NB4 (cell line): ENCODE data around the gene ZFPM1.
A peak's percentile ranks its signal among the peaks of the same experiment; 100 is the strongest.

Experiments
- DNase-seq: peaks from one replicate; pipeline ENCODE4 v3.0.0; 2010; ENCODE audit warnings: low read depth
- H3K4me3 ChIP-seq: one replicate; pipeline ENCODE4 v1.5.1; 2011; ENCODE audit warnings: mild to moderate bottlenecking, low read depth, low read length, moderate library complexity
- MYC ChIP-seq: IDR thresholded peaks from 2 replicates; pipeline ENCODE4 v1.6.1; 2011; ENCODE audit warnings: low read depth, low read length
- POLR2A ChIP-seq: IDR thresholded peaks from 2 replicates; pipeline ENCODE4 v1.6.1; 2011; ENCODE audit warnings: mild to moderate bottlenecking; ENCODE audit not compliant: insufficient read length; ENCODE audit errors: extremely low read depth
- TF ChIP-seq, protein P1 (sequence below): IDR thresholded peaks from 2 replicates; pipeline ENCODE4 v1.6.1; 2011; ENCODE audit warnings: low read depth, low read length
- TF ChIP-seq, protein P2 (sequence below): IDR thresholded peaks from one replicate; pipeline ENCODE4 v1.5.1; 2012; ENCODE audit warnings: low read depth, low read length

Gene ZFPM1

DNA sequence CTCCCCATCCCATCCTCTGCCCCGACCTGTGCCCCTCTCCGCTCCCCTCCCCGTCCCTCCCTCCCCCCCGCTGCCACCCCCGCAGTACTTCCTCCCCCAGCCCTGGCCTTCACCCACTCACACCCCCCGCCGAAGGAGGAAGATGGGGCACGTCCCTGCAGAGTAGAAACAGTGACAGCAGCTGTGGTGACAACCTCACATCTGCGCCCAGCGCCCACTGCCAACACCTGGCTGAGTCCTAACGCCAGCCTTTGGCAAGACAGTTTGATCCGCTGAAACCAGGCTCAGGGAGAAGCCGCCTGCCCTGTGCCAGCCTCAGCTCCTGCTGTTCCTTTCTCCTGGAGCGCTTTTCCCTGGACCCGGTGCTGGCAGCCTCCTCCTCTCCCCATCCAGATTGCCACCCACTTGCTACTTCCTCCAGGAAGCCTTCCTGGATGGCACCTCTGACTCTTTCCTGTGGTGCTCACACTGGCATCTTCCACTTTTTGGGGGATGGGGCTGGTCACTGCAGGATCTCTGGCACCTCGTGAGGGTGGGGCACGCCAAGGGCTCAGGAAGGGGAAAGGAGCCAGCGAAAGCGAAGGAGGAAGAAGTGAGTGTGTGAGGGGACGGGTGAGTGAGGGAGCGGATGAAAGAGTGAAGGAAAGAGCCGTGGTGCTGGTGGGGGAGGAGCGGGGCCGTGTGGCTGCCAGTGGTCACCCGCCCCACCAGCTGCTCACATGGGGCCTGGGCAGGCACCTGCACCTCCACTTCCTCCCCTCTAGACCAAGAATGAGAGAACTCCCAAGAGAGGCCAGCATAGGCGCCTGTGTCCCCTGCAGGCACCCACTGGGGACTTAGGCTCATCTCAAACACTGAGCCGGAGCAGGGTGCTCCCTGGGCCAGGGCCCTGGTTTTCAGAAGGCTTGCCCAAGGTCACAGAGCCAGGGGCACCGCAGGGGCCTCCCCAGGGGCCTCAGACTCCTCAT, 27.0 kb downstream of the ZFPM1 start:
- TF ChIP-seq POLR2A (no peak), MYC (no peak)
- TF ChIP-seq, protein P1, sequence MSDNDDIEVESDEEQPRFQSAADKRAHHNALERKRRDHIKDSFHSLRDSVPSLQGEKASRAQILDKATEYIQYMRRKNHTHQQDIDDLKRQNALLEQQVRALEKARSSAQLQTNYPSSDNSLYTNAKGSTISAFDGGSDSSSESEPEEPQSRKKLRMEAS: no peak
- TF ChIP-seq, protein P2, sequence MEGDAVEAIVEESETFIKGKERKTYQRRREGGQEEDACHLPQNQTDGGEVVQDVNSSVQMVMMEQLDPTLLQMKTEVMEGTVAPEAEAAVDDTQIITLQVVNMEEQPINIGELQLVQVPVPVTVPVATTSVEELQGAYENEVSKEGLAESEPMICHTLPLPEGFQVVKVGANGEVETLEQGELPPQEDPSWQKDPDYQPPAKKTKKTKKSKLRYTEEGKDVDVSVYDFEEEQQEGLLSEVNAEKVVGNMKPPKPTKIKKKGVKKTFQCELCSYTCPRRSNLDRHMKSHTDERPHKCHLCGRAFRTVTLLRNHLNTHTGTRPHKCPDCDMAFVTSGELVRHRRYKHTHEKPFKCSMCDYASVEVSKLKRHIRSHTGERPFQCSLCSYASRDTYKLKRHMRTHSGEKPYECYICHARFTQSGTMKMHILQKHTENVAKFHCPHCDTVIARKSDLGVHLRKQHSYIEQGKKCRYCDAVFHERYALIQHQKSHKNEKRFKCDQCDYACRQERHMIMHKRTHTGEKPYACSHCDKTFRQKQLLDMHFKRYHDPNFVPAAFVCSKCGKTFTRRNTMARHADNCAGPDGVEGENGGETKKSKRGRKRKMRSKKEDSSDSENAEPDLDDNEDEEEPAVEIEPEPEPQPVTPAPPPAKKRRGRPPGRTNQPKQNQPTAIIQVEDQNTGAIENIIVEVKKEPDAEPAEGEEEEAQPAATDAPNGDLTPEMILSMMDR: no peak
- H3K4me3 ChIP-seq: no peak overlapping the region
- DNase-seq: peak; percentile 70

DNA sequence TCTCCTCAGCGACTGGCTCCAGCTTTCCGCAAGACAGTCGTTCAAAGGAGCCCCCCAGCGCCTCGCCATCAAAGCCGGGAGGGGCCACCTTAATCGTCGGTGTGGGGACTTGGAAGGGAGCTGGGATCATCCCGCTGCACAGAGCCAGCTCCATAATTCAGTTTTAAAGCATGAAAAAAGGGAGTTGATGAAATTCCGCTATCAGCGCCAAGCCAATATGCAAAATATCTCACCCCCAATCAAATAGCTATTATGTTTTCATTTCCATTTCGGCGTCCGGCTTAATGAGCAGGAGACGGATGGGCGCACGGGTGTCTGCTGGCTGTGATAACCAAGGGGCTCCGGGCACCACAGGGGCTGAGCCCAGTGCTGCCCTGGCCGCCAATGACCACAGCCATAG, 27.7 kb downstream of the ZFPM1 start:
- no peak overlapping the region for H3K4me3 ChIP-seq
- no peak for DNase-seq
- TF ChIP-seq POLR2A: no peak
- TF ChIP-seq, protein P2: no peak
- no peak for TF ChIP-seq MYC
- TF ChIP-seq, protein P1: no peak

DNA sequence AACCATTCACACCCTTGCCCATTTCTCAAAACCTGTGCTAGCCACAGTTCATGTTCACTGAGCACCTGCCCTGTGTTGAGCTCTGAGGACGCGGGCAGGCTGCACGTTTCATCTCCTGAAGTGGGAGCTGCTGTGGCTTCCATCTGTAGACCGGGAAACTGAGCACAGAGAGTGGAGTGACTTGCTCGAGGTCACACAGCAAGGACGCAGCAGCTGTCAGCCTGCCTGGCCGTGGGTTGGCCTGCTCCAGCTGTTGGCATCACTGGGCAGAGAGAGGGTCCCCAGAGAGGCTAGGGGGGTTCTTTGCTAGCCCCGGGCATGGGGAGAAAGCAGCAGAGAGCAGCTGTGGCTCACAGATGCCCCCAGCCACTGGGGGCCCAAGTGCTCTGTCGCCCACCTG, 28.8 kb downstream of the ZFPM1 start:
- no peak for DNase-seq
- no peak overlapping the region for H3K4me3 ChIP-seq
- TF ChIP-seq, protein P1: no peak
- TF ChIP-seq, protein P2: no peak
- TF ChIP-seq POLR2A (no peak), MYC (no peak)

DNA sequence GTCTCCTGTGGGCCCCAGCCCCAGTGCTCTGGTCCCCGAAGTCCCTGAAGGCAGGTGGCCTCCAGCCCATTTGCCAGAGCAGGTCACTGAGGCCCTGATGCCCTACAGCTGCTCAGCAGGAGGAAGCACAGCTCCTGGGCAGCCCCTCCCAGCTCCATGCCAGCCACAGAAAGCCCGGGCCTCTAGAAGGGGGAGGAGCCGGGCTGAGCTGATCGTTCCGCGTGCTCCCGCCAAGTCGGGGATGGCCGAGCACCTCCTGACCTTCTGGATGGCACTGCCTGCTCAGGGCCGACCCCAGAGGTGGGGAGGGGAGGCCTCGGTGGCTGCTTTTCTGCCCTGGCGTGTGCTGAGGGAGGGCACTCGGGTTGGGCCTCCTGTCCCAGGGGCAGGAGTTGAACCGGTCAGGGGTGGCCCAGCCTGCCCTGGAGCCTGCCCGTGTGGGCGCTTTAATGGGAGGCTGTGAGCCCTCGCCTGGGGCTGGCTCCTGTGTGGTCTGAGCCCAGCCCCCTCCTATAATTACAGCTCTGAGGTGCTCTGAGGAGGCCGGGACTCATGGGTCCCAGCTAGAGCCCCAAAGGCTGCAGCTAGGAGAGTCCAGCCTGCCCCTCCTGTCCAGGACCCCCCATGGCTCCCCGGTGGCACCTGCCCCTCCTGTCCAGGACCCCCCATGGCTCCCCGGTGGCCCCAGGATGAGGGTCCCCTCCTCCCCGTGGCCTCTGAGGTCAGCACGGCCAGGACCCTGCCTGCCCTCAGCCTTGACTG, 29.7 kb downstream of the ZFPM1 start:
- TF ChIP-seq MYC: no peak
- no peak for DNase-seq
- no peak overlapping the region for H3K4me3 ChIP-seq

DNA sequence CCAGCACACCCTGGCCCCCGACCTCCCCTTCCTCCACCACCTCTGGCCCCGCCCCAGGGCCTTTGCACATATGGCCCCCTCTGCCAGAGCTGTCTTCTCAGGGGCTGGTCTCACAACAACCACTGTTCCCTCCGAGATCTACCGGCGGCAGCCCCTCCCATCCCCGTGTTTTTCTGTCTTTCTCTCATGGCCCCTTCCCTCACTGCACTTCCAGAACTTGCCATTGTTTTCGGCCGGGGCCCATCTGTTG, 30.2 kb downstream of the ZFPM1 start:
- TF ChIP-seq, protein P1: no peak
- TF ChIP-seq POLR2A (no peak), MYC (no peak)
- TF ChIP-seq, protein P2: no peak
- H3K4me3 ChIP-seq: no peak overlapping the region
- DNase-seq: no peak
